B cell (primary cell): ENCODE results near the gene GAL. TPM values are rescaled to one million over a fixed set of nuclear protein-coding genes. Genes with fewer than 3 reads are reported as not detected.

ENCODE experiments used
- ATAC-seq: fragments of 200-7000 bp; cut with Tn5 transposase; one replicate; pipeline ENCODE4 v1.10.0; 2021; ENCODE audit warnings: low read depth, mild to moderate bottlenecking, moderate number of reproducible peaks, moderate library complexity
- CTCF ChIA-PET: fragments of 350-600 bp; sonication (Branson Sonifier 250); formaldehyde crosslinking; loops from one replicate; lab custom pipeline; 2021; ENCODE audit warnings: antibody characterized with exemption, inconsistent platforms; lab: Charles Lee
- POLR2A ChIA-PET: fragments of 350-600 bp; sonication (Branson Sonifier 250); formaldehyde crosslinking; loops from one replicate; lab custom pipeline; 2021; ENCODE audit warnings: antibody characterized with exemption; lab: Charles Lee
- DNase-seq: peaks from one replicate; pipeline ENCODE4 v3.0.0; 2013
- H2AFZ ChIP-seq: 2 replicates; pipeline ENCODE4 v1.6.1; 2012; ENCODE audit warnings: mild to moderate bottlenecking, low read depth, low read length; ENCODE audit not compliant: insufficient read depth, poor library complexity, severe bottlenecking
- H3K27ac ChIP-seq, 2 donors: 1 replicate in 1 of 2; 2 replicates in 1 of 2; pipeline ENCODE4 v1.5.1; 2012 to 2013; ENCODE audit warnings: low read length in 2 of 2, mild to moderate bottlenecking in 2 of 2, moderate library complexity in 1 of 2
- H3K27me3 ChIP-seq, 4 experiments: fragments of 200-600 bp in 1 of 4; sonication (generic) in 1 of 4; replicated peaks in 1 of 4; 1 replicate in 2 of 4; 2 replicates in 2 of 4; pipeline versions ENCODE4 v1.6.1 to v1.7.0; 2013 to 2016; ENCODE audit warnings: low read length in 3 of 4, mild to moderate bottlenecking in 2 of 4, mixed read lengths in 1 of 4, moderate library complexity in 1 of 4; ENCODE audit not compliant: insufficient read depth in 4 of 4, control insufficient read depth in 3 of 4; ENCODE audit errors: control extremely low read depth in 1 of 4
- H3K36me3 ChIP-seq, 2 experiments: replicated peaks in 1 of 2; 1 replicate in 1 of 2; 2 replicates in 1 of 2; pipeline versions ENCODE4 v1.6.1 to v1.7.1; 2013; ENCODE audit warnings: low read length in 1 of 2; ENCODE audit not compliant: insufficient read depth in 2 of 2, control insufficient read depth in 1 of 2; ENCODE audit errors: control extremely low read depth in 1 of 2, extremely low read depth in 1 of 2
- H3K4me1 ChIP-seq, 2 donors: fragments of 200-600 bp in 1 of 2; sonication (generic) in 1 of 2; 1 replicate in 1 of 2; 2 replicates in 1 of 2; pipeline versions ENCODE4 v1.5.1 to v1.6.1; 2013 to 2017; ENCODE audit warnings: low read length in 2 of 2; ENCODE audit not compliant: control insufficient read depth in 2 of 2, insufficient read depth in 2 of 2
- H3K4me2 ChIP-seq: replicated peaks from 2 replicates; pipeline ENCODE3; 2012; ENCODE audit warnings: mild to moderate bottlenecking, low read depth, low read length; ENCODE audit not compliant: poor library complexity, severe bottlenecking
- H3K4me3 ChIP-seq, 5 experiments: fragments of 200-600 bp in 1 of 5; sonication (generic) in 1 of 5; 1 replicate in 3 of 5; 2 replicates in 2 of 5; pipeline versions ENCODE4 v1.5.1 to v1.7.0; 2011 to 2016; ENCODE audit warnings: low read length in 4 of 5, mild to moderate bottlenecking in 4 of 5, low read depth in 2 of 5, control low read depth in 1 of 5, moderate library complexity in 1 of 5; ENCODE audit not compliant: insufficient read depth in 1 of 5; ENCODE audit errors: control extremely low read depth in 1 of 5, extremely low read depth in 1 of 5
- H3K79me2 ChIP-seq: fragments of 200-600 bp; sonication (generic); one replicate; pipeline ENCODE4 v1.6.0; 2016; ENCODE audit warnings: low read length; ENCODE audit not compliant: control insufficient read depth, insufficient read depth
- H3K9ac ChIP-seq: fragments of 200-600 bp; sonication (generic); 2 replicates; pipeline ENCODE4 v1.6.1; 2017; ENCODE audit warnings: mild to moderate bottlenecking, low read length, moderate library complexity
- H3K9me3 ChIP-seq, 3 donors: one replicate each; pipeline versions ENCODE4 v1.6.1 to v1.7.1; 2013; ENCODE audit warnings: low read length in 2 of 3; ENCODE audit not compliant: control insufficient read depth in 2 of 3, insufficient read depth in 1 of 3; ENCODE audit errors: control extremely low read depth in 1 of 3
- H4K20me1 ChIP-seq: 2 replicates; pipeline ENCODE4 v1.6.0; 2012; ENCODE audit warnings: mild to moderate bottlenecking, low read length; ENCODE audit not compliant: insufficient read depth, control insufficient read depth, poor library complexity, severe bottlenecking
- H3K27ac Mint-ChIP-seq: one replicate; pipeline ENCODE4 v1.8.0; 2021; ENCODE audit warnings: mixed read lengths
- H3K27me3 Mint-ChIP-seq: one replicate; pipeline ENCODE4 v1.8.0; 2021; ENCODE audit warnings: mixed read lengths
- H3K4me1 Mint-ChIP-seq: one replicate; pipeline ENCODE4 v1.8.0; 2021; ENCODE audit warnings: mixed read lengths
- H3K4me3 Mint-ChIP-seq: one replicate; pipeline ENCODE4 v1.8.0; 2021; ENCODE audit warnings: mixed read lengths
- H3K9me3 Mint-ChIP-seq: one replicate; pipeline ENCODE4 v1.8.0; 2022; ENCODE audit warnings: mixed read lengths; ENCODE audit not compliant: insufficient read depth
- EZH2 ChIP-seq: IDR thresholded peaks from 2 replicates; pipeline ENCODE4 v1.6.1; 2012; ENCODE audit warnings: borderline replicate concordance, low read depth, mild to moderate bottlenecking, moderate library complexity, low read length; ENCODE audit not compliant: insufficient read depth, poor library complexity, severe bottlenecking
- WGBS: methylation state at CpG from one replicate; pipeline ENCODE4 v1.1.5; 2013; ENCODE audit warnings: missing lambda C conversion rate; ENCODE audit not compliant: insufficient coverage; 5-methylcytosine and 5-hydroxymethylcytosine counted together
- intact Hi-C: fragments of 100-400 bp; cut with micrococcal nuclease; formaldehyde crosslinking; loops from one replicate; pipeline ENCODE4 v1.10.0; 2022
- polyA plus RNA-seq: library from polyadenylated mRNA; depleted of rRNA; stranded (reverse); fragments of >200 nt; gene quantifications from 2 replicates; pipeline ENCODE4 v1.2.3, GENCODE V29; 2012
- total RNA-seq, 2 donors: library from RNA; stranded (reverse); fragments of 120-200 nt in 1 of 2; gene quantifications; 1 replicate in 1 of 2; 2 replicates in 1 of 2; pipeline versions ENCODE4 v1.2.3 to v1.2.4, GENCODE V29; 2013 to 2022
- TF ChIP-seq, protein P1 (sequence below): fragments of 200-600 bp; IDR thresholded peaks from one replicate; pipeline ENCODE4 v1.8.0; 2022; ENCODE audit warnings: antibody characterized with exemption, mild to moderate bottlenecking

Gene GAL
- total and polyA plus RNA-seq, 2 donors (not counting 1 experiment from before 2014, with no cell fraction given), result not detected

DNA sequence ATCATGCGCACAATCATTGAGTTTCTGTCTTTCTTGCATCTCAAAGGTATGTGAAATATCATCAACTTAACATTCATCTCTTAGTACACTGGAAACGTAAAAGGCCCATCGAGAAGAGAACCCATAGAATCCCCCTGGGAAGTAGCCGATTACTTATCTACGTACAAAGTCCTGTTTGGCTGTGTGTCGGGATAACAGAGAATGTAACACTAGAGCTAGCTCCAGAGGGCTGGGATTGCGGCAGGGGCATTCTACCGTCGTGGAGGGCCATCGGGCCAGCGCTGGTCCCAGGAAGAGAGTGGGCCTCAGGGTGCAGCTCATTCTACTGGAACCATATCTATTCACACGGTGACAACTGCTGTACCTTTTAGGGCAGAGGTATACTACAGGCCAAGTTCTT lies 4.5 kb downstream of the GAL start:
- Histone ChIP-seq H3K9me3 (peaks cover 0 to 4% (median 0%) of the 10 kb centered on the region in 3 donors), H3K9ac (no peak overlapping the region), H3K27me3 (peaks cover 0 to 20% (median 2%) of the 10 kb centered on the region in 4 experiments), H4K20me1 (no peaks in the 10 kb centered on the region), H3K27ac (no peak overlapping the region), H3K4me1 (peaks cover 0 to 4% of the 10 kb centered on the region in 2 donors), H3K36me3 (no peaks in the 10 kb centered on the region), H3K79me2 (no peaks in the 10 kb centered on the region), H3K4me2 (no peak overlapping the region), H2AFZ (no peak overlapping the region), H3K4me3 (no peak overlapping the region)
- H3K4me3 Mint-ChIP-seq, result no peak overlapping the region
- no peak overlapping the region for H3K27ac Mint-ChIP-seq
- no peaks in the 10 kb centered on the region for H3K9me3 Mint-ChIP-seq
- POLR2A ChIA-PET, result no interaction called here
- DNase-seq (no peak), ATAC-seq (no peak)
- TF ChIP-seq EZH2, result no peak
- TF ChIP-seq, protein P1, sequence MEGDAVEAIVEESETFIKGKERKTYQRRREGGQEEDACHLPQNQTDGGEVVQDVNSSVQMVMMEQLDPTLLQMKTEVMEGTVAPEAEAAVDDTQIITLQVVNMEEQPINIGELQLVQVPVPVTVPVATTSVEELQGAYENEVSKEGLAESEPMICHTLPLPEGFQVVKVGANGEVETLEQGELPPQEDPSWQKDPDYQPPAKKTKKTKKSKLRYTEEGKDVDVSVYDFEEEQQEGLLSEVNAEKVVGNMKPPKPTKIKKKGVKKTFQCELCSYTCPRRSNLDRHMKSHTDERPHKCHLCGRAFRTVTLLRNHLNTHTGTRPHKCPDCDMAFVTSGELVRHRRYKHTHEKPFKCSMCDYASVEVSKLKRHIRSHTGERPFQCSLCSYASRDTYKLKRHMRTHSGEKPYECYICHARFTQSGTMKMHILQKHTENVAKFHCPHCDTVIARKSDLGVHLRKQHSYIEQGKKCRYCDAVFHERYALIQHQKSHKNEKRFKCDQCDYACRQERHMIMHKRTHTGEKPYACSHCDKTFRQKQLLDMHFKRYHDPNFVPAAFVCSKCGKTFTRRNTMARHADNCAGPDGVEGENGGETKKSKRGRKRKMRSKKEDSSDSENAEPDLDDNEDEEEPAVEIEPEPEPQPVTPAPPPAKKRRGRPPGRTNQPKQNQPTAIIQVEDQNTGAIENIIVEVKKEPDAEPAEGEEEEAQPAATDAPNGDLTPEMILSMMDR, result no peak
- 95% methylated on average over 12 of the region's 12 CpGs for WGBS
- intact Hi-C loops, result no loop called here
- CTCF ChIA-PET, result no interaction called here
- H3K4me1 Mint-ChIP-seq, result no peaks in the 10 kb centered on the region
- peaks cover 42% of the 10 kb centered on the region for H3K27me3 Mint-ChIP-seq

DNA sequence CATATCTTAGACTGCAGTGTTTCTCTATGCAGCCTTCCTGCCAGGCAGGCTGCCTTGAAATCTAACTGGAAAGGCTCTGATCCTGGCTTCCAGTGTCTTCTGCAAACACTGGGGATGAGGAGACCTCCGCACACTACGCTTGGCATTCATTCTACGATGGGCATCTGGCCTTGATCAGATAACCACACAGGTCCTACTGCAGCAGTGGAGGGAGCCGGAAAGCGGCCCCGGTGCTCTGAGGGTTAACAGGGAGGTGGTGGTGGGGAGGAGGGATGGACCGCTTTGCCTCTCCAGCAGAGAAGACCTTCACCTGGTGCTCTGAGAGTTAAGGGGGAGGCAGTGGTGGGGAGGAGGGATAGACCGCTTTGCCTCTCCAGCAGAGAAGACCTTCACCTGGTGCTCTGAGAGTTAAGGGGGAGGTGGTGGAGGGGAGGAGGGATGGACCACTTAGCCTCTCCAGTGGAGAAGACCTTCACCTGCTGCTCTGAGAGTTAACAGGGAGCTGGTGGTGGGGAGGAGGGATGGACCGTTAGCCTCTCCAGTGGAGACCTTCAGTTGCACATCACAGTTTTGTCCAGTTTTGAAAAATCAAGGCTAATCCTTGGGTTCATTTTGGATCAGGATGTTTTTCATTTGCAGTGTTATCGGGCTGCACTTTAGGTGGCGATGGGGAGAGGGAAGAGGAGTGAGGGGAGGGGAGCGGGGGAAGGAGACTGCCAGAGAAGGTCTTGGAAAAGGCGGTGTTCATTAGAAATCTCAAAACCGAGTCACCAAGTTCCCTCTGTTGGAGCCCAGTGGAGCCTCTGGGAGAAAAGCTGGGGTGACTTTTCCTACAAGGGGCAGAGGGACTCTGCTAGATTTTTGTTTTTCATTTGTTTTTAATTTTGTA lies 5.6 kb downstream of the GAL start:
- TF ChIP-seq, protein P1, result no peak
- TF ChIP-seq EZH2, result no peak
- CTCF ChIA-PET, result no interaction called here
- Histone ChIP-seq H3K27me3 (peaks cover 0 to 13% (median 2%) of the 10 kb centered on the region in 4 experiments), H3K36me3 (no peaks in the 10 kb centered on the region), H3K27ac (no peak overlapping the region), H2AFZ (no peak overlapping the region), H3K9me3 (peaks cover 0 to 4% (median 0%) of the 10 kb centered on the region in 3 donors), H4K20me1 (no peaks in the 10 kb centered on the region), H3K4me3 (no peak overlapping the region), H3K9ac (no peak overlapping the region), H3K4me2 (no peak overlapping the region), H3K79me2 (no peaks in the 10 kb centered on the region), H3K4me1 (peaks cover 0 to under 1% of the 10 kb centered on the region in 2 donors)
- Mint-ChIP-seq H3K27ac (no peak overlapping the region), H3K4me1 (no peaks in the 10 kb centered on the region), H3K27me3 (peaks cover 52% of the 10 kb centered on the region), H3K9me3 (no peaks in the 10 kb centered on the region), H3K4me3 (no peak overlapping the region)
- WGBS, result 74% methylated on average over 14 of the region's 14 CpGs
- POLR2A ChIA-PET, result no interaction called here
- ATAC-seq (no peak), DNase-seq (no peak)
- intact Hi-C loops, result no loop called here
